Stimulated activated CD4-positive, alpha-beta T cell treated with anti-CD3 and anti-CD28 coated beads, TNF-alpha, amount 100 ng/mL, for 1 hour (primary cell): Measurements from ENCODE around the gene P2RX7.

Source experiments
- DNase-seq, 3 donors: peaks; one replicate each; pipeline ENCODE4 v3.0.0-alpha.2; 2020; ENCODE audit warnings: low read depth in 3 of 3, low spot score in 1 of 3

P2RX7 gene

DNA sequence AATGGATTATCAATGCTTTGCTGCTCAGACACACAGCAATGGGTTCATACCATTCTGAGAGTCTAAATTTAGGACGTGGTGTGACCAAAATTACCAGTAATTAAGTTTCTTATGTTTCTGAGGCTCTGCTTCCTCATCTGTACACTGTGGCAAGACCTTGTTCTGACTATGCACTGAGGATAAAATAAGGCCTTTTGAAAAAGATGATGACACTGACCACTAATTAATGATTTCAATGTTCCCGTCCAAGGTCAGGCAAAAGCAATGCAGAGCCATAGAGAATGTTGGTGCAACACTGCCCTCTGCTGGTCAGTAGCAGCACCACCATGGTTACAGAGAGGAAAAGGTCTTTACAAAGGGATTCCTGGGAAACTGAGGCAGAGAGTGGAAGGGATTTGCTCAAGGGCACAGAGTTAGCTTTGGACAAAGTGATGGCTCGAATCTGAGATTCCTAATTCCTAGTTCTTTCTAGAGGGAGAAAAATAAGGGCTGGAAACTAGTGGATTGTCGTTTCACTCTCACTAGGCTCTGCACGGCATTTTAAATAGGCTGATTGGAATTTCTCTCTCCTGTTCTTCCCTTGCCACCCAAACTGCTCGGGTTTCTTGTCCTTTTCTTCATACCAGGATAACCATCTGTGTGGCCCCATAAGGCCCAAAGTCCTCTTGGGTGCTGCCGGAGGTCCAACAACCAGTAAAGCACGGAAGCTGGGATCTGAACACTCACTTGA lies 22.3 kb upstream of the P2RX7 start:
- DNase-seq: peak in 1 of 3 donors; percentile 32

DNA sequence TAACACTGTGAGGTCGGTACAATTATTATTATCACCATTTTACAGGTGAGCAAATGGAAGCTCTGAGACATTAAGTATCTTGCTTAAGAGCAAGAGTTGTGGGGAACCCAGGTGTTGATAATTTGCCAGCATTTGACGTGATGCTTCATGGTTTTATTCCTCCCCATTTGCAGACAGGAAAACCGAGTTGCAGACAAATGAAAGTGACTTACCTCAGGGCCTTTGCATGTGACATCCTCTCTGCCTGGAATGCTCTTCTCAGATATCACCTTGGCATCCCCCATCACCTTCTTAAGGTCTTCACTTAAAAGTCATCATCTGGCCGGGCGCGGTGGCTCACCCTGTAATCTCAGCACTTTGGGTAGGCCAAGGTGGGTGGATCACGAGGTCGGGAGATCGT lies 21.0 kb upstream of the P2RX7 start:
- no peak for DNase-seq

DNA sequence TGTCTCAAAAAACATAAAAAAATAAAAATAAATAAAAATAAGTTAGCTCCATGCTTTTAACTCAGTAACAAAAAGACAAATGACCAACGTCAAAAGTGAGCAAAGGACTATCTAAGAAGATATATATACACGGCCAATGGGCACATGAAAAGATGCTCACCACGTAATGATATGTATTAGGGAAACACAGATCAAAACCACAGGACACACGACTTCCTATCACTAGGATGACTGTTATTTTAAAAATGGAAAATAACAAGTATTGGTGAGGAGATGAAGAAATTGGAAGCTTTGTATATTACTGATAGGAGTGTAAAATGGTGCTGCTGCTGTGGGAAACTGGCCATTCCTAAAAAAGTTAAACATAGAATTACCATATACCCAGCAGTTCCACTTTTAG lies 20.2 kb upstream of the P2RX7 start:
- no peak for DNase-seq

DNA sequence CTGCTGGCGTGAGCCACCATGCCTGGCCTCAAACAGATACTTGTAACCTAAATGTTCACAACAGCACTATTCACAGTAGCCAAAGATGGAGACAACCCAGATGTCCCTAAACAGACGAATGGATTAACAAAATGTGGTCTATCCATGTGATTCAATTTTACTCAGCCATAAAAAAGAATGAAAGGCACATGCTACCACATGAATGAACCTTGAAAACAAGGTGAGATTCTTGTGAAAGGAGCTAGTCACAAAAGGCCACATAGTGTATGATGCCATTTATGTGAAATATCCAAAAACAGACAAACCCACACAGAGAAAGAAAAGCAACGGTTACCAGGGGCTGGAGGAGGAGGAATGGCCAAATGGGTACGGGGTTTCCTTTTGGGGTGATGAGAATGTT lies 19.6 kb upstream of the P2RX7 start:
- DNase-seq: no peak

DNA sequence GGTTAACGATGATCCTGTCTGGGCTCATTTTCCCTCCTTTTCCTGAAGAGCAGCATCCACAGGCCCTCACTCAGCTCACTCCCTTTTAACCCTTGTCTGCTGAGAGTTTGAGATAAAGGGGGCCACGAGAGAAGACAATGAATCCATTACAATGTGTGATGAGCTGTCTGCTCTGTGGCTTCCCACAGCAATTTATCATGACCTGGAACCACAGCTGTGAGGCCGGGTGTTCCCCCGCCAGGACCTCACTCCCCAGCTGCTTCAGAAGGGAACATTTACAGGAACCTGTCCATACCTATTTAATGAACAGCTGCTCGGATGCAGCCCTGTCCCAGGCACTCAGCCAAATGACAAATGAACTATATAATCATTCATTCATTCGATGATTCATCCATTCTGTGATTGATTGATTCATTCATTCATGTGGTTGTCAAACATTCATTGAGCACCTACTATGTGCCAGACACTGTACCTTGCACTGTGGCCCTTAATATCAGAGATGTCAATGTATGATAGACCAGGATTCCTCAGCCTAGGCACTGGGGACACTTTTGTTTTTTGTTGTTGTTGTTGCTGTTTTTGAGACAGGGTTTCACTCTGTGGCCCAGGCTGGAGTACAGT lies 18.5 kb upstream of the P2RX7 start:
- DNase-seq: no peak

DNA sequence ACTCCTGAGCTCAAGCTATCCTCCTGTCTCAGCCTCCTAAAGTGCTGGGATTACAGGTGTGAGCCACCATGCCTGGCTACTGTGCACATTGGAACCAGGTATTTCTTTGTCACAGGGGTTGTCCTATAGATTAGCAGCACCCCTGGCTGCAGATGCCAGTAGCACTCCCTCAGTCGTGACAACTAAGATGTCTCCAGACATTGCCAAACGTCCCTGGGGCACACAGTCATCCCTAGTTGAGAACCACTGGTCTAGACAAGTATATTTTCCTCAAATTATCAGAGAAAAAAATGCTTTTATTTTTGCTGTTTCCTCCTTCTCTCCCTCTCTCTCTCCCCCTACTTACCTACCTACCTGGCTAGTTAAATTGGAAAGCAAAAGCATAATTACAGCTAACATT lies 17.9 kb upstream of the P2RX7 start:
- no peak for DNase-seq

DNA sequence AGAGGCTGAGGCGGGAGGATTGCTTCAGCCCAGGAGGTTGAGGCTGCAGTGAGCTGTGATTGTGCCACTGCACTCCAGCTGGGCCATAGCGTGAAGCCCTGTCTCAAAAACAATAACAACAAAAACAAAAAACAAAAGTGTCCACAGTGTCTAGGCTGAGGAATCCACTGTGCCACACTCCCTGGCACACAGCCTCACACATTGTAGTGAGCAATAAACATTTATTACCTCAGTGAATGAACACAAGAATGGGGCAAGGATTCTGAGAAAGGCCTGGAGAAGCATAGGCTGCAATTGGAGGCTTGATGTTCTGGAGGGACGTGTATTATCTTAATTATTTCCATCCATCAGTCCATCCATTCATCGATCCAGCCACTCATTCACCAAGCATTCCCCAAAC lies 17.1 kb upstream of the P2RX7 start:
- DNase-seq: no peak

DNA sequence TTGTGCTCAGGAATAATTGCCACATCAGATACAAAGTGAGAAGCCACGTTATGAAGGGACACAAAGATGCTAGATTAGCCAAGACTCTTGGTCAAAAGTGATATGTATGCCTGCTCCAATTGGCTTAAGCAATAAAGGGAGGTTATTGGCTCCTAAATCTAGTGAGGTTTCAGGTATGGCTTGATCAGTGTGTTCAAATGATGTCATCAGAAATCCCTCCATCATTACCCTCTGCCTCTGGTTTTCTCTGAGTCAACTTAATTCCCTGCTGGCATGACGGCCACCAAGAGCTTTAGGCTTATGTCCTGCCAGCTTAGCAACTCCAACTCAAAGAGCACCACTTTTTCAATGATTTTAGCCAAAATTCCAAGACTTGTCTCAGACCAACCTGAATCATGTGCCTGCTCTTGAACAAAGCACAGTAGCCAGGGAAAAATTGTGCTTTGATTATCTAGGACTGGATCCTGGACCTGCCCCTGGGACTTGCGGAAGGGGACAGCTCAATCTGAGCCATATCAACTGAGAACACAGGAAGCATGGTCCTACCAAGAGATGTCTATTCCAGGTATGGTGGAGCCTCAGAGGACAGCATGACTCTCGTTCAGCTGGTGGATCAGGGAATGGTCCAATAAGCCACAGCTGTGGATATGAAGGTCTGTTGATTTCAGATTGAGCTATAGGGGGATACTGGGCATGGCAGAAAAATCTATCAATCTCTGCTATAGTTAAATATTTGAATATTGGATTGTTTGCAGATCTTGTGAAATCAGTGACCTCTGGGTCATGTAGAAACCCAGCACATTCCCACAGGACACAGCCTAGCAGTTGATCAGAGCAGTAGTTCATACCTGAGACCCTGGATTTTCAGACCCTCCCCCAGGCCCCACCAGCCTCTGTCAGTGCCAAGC lies 16.1 kb upstream of the P2RX7 start:
- no peak for DNase-seq

DNA sequence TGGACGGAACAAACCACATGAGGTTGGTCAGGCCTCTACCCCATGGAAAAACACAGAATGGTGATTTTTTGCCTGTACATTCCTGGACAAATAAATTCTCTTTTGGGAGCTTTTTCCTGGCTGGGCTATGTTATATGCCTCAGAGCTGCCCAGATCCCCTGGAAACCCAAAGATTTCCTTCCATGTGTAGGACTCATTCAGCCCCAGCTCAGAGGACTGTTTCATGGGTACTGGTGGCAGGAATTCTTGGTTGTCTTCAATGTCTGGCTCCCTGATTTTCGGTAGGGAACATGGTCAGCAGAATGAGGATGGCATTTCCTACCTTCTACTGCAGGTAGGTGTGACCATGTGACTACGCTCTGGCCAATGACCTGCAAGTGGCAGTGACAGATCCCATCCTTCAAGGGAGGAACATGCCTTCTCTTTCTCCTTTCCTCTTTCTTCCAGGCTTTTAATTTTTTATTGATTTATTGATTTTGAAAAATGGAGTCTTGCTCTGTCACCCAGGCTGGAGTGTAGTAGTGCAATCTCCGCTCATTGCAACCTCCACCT lies 15.4 kb upstream of the P2RX7 start:
- DNase-seq: no peak

DNA sequence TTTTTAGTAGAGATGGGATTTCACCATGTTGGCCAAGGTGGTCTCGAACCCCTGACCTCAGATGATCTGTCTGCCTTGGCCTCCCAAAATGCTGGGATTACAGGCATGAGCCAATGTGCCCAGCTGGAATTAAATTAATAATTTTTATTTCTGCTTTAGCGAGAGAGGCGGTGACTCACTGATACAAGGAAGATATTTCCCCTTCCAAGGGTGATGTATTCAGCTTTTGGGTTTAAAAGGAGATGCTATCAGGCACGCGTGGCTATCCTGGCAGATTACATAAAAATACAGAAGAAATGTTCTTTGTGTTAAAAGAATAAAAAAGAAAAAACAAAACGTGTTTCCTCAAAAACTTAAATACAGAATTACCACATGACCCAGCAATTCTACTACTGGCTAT lies 12.4 kb upstream of the P2RX7 start:
- no peak for DNase-seq

DNA sequence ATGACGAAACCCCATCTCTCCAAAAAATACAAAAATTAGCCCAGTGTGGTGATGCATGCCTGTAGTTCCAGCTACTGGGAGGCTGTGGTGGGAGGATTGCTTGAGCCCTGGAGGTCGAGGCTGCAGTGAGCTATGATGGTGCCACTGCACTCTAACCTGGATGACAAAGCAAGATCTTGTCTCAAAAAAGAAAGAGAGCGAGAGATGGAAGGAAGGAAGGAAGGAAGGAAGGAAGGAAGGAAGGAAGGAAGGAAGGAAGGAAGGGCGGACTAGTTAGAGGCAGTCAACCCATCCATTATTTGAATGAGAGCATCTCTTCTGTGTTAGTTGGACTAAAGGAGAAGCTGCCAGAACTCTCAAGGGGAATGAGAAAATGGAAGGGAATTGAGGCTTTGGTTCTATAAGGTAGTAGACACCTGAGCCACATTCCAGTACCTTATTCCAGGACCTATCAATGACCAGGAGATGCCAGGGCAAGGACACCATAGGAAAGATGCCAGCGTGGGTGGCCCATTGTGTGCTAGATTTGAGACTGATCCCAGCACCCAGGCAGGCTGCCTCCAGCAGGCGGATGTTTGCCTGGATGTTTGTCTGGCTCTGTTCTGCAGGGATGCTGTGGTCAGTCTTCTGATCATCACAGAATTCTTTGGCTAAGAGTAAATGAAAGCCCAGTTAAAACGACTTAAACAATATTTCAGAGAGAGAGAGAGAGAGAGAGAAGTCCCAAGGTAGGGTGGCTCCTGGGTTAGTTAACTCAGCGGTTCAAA lies 11.5 kb upstream of the P2RX7 start:
- DNase-seq: no peak

DNA sequence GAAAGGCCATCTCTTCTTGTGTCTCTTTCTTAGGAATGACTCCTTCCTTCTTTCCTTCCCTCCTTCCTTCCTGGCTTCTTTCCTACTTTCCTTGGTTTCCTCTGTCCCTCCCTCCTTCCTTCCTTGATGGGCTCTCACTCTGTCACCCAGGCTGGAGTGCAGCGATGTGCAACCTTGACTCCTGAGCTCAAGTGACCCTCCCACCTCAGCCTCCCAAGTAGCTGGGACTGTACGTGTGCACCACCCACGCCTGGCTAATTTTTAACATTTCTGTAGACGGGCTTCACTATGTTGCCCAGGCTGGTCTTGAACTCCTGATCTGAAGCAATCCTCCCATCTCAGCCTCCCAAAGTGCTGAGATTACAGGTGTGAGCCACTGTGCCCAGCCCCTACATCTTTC lies 10.9 kb upstream of the P2RX7 start:
- DNase-seq: no peak

DNA sequence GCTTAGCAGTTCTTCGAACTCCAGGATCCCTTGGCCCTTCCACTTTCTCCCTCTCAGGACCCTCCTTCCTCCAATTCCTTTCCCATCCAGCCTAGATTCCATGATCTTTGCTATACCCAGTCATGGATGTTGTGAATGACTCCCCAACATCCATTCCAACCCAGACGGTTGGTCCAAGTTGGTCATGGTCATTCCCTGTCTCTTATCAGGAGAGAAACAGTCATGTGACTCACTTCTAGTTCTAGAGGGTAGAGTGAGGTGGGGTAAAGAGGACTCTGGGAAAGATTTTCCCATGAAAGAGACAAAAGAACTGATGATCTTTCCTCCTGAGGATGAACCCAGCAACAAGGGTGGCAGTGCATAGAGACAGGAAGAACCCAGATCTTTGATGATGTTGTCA lies 9.2 kb upstream of the P2RX7 start:
- DNase-seq: no peak

DNA sequence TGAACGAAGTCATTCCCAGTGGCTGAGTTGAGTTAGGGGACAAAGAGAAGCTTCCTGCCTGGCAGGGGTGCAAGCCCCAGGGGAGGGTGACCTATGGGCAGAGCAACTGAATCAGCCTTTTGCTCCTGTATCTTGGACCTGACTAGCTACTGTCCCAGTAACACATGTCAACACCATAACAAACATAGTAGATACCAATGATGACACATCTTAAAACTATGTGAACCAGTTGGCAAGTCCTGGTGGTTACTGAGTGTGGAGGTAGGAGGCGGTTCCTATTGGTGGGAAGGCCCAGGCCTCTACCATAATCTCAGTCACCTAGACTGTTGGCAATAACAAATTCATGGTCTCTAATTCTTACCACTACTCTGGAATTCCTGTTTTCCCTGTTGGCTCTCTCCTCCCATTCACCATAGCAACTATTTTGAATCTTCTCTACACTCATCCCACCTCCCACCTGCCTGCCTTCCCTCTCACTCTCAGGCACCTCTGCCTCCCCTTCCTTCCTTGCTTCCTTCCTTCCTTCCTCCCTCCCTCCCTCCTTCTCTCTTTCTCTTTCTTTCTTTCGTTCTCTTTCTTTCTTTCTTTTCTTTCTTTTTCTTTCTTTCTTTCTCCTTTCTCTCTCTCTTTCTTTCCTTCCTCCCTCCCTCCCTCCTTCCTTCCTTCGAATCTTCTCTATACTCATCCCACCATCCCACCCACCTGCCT lies 8.1 kb upstream of the P2RX7 start:
- no peak for DNase-seq

DNA sequence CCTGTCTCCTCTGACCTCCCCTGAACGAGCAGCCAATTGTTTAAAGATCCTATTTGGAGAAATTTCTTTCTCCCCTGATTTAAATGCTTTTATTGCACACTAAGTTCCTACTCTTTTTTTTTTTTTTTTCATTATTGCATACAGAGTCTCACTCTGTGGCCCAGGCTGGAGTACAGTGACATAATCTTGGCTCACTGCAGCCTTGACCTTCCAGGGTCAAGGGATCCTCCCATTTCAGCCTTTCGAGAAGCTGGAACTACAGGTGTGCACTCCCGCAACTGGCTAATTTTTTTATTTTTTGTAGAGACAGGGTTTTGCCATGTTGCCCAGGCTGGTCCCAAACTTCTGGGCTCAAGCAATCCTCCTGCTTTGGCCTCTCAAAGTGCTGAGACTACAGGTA lies 5.2 kb upstream of the P2RX7 start:
- DNase-seq: no peak

DNA sequence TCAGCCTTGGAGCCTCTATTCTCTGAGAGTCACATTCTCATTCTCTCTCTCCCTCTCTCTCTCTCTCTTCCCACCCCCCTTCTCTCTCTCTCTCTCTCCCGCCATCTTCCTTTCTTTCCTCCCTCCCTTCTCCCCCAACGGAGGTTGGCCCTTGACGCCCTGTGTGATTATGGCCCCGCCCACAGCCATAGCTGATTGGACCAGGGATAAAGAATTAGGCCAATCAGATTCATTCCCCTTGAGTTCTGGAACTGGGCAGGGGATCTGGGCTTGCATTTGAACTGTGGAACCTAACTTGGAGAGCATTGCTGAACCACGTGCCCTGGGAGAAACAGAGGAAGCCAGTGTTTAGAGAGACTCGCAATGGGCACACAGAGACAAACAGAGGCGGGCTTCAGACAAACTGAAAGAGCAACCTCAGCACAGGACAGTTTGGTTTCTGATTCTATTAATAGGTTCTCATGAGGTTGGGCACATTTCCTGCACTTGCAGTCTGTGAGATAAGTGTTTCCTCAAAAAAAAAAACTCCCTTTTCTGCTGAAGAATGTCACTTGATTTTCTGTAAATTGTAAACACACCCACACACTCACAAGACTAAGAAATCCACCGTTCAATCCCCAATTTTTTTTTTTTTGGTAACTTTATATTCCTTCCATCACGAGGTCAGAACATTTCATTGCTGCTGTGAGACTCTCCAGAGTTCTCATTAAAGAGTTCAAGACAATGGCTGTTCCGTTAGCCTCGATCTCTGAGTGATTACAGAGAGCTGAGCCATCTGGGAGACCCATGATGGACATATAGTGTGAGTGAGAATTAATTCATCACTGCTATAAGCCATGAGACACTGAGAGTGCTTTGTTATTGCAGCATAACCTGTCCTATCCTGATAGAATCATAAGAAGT lies 3.5 kb upstream of the P2RX7 start:
- DNase-seq: peak; percentile 42 to 67 (median 48)

DNA sequence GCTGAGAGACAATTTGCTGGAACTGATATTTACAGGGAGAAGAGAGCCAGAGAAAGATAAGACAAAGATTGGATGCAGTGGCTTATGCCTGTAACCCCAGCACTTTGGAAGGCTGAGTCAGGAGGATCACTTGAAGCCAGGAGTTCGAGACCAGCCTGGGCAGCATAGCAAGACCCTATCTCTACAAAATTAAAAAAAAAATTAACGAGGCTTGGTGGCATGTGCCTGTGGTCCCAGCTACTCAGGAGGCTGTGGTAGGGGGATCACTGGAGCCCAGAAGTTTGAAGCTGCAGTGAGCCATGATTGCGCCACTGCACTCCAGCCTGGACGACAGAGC lies 2.9 kb upstream of the P2RX7 start:
- no peak for DNase-seq

DNA sequence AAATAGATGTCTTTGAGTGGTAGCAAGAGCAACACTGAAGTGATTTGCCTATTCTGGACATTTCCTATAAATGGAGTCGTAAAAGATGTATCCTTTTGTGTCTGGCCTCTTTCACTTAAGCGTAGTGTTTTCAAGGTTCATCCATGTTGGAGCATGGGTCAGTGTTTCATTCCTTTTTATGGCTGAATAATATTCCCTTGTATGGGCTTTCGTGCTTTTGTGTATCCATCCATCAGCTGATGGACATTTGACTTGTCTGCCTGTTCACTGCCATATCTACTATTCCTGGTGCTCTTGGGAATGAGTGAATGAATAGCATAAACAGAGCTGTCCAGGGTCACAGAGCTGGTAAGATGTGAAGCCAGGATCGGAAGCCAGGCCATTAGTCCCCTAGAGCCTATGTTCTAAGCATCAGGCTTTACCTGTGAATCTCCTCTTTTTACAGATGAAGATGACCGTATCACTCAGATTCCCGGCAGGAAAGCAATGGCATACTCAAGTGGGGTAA lies 1.8 kb upstream of the P2RX7 start:
- no peak for DNase-seq

DNA sequence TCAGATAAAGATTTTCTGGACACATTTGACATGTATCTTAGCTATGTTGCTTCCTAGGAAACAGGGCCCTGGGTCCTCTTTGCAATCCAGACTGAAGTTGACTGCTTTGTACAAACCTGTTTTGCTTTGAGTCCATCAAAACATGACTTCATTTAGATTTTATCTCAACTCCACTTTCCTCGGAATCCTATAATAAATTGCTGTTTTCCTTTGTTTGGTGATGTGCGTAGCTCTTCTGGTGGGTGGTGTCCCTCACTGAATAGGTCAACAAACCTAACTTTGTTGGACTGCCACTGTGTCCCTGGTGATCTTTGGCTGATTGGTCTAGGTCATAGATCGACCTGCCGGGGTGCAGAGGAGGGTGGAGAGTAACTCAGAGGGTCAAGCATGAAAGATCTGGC lies 735 bp upstream of the P2RX7 start:
- no peak for DNase-seq
